GM13977 (cell line): ENCODE measurements around the gene CCL1.

Source experiments
- DNase-seq: peaks from one replicate; pipeline ENCODE4 v3.0.0; 2012; ENCODE audit warnings: low spot score
- in situ Hi-C: fragments of 300-500 bp; cut with MboI; formaldehyde crosslinking; loops from one replicate; pipeline ENCODE4 v1.12.0; 2022; ENCODE audit warnings: low sequenced_read_pairs, low pct_unique_long_range_greater_than_20kb, mixed read lengths, inconsistent platforms; ENCODE audit not compliant: unreplicated experiment
- TF ChIP-seq, protein P1 (sequence below): IDR thresholded peaks from 2 replicates; pipeline ENCODE4 v1.5.1; 2012; ENCODE audit warnings: mild to moderate bottlenecking, control low read depth; ENCODE audit not compliant: insufficient read depth; ENCODE audit errors: extremely low read depth, missing control alignments

The CCL1 gene

GRCh38 chr17:34363183-34363661, at the start of gene CCL1:
TSS of gene CCL1 (minus strand) at chr17:34363233. CDS start at chr17:34363161, 72 bp downstream.
- DNase-seq, result no peak
- in situ Hi-C loops, result loop anchor here (10.0 kb wide), 1 partner anchor 168 kb away; no protein-coding TSS in a partner anchor
- TF ChIP-seq, protein P1, sequence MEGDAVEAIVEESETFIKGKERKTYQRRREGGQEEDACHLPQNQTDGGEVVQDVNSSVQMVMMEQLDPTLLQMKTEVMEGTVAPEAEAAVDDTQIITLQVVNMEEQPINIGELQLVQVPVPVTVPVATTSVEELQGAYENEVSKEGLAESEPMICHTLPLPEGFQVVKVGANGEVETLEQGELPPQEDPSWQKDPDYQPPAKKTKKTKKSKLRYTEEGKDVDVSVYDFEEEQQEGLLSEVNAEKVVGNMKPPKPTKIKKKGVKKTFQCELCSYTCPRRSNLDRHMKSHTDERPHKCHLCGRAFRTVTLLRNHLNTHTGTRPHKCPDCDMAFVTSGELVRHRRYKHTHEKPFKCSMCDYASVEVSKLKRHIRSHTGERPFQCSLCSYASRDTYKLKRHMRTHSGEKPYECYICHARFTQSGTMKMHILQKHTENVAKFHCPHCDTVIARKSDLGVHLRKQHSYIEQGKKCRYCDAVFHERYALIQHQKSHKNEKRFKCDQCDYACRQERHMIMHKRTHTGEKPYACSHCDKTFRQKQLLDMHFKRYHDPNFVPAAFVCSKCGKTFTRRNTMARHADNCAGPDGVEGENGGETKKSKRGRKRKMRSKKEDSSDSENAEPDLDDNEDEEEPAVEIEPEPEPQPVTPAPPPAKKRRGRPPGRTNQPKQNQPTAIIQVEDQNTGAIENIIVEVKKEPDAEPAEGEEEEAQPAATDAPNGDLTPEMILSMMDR, result no peak

DNA sequence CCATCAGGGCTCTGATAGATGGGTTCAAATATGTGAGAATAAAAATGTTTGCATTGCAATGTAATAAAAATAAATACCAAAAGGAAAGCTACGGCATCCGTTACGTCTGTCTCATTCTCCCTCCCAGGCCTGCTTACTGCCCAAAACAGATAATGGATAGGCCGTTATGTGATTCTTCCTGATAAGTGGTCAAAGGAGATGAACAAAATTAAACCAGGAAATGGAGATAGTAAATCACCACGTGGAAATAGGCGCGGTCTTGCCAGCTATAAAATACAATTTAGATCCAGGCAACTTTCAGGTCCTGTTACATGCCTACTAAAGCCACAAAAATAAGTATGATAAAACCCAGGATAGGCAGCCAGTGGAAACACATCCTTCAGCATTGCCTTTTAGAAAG, 49.5 kb upstream of the CCL1 start:
- in situ Hi-C loops, result loop anchor here (25.0 kb wide), 1 partner anchor 700 kb away; the partner anchor contains the start of genes FNDC8 and RAD51D
- TF ChIP-seq, protein P1, result no peak
- DNase-seq, result no peak

DNA sequence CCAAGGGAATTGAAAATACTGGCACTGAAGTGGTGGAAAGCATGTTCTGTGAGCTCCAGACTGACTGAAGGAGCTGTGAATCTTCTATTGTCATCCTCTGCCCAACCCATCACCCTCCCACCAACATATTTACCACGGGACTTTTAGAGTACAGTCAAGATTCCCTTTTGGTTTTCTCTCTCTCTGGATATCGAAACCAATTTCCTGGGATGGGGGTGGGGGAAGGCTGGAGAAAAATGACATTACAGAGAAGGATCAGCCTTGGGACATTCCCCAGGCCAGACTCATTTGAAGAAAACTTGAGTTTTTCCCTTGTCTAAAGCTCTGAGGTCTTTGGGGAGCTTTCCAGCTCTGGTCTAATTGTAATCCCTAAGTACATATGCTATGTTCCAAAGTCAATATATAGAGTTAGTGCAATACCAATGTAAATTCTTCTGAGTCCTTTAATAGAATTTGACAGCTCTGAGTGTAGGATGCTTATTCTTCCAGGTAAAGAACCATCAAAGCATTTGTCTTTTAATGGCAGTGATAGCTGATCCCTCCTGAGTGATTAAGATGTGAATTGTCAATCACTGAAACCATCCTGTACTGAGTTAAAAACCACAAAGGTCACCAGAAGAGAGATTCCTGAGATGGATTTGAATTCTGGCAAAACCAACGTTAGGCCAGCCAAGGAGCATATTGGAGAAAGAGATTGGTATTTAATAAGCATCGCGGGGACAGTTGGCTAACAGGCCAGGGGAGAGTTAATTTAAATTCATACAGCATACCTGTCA, 48.8 kb upstream of the CCL1 start:
- TF ChIP-seq, protein P1, result no peak
- DNase-seq, result no peak
- in situ Hi-C loops, result loop anchor here (25.0 kb wide), 1 partner anchor 700 kb away; the partner anchor contains the start of genes FNDC8 and RAD51D

GRCh38 chr17:34409352-34409751, 46.3 kb upstream of the CCL1 start:
- TF ChIP-seq, protein P1, result no peak
- in situ Hi-C loops, result loop anchor here (25.0 kb wide), 1 partner anchor 703 kb away; the partner anchor contains the start of genes FNDC8 and RAD51D

DNA sequence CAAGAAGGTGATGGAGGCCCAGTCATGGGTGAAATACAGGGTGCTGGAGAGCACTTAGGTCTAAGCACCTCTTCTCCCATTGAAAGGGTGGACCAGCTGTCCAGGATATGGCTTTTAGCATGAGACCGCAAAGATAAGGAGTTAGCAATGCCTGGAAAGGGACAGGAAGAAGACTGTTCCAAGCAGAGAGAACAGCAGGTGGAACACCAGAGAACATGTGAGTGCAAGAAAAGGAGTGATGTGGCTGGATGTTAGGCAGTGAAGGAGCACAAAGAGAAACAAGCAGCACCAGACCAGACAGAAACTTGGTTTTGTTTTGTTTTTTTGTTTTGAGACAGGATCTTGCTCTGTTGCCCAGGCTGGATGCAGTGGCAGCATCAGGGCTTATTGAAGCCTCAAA, 45.4 kb upstream of the CCL1 start:
- in situ Hi-C loops, result loop anchor here (25.0 kb wide), 1 partner anchor 704 kb away; the partner anchor contains the start of genes FNDC8 and RAD51D
- DNase-seq, result no peak
- TF ChIP-seq, protein P1, result no peak

More at GRCh38 chr17:34409352-34409751, 46.3 kb upstream of the CCL1 start:
- no peak for DNase-seq

- in situ Hi-C loops, result loop anchor here (25.0 kb wide), 1 partner anchor 706 kb away; the partner anchor contains the start of genes FNDC8 and RAD51D
Observed at GRCh38 chr17:34406226-34406625, 43.2 kb upstream of the CCL1 start.

More at GRCh38 chr17:34406226-34406625, 43.2 kb upstream of the CCL1 start:
- no peak for DNase-seq
- TF ChIP-seq, protein P1, result no peak
